Upper lobe of left lung (tissue), 4 donors: ENCODE results near the gene CFAP69.

Source experiments
- EP300 ChIP-seq, 4 donors: sonication (generic); formaldehyde crosslinking; IDR thresholded peaks; one replicate each; pipeline ENCODE4 v1.5.1; 2017; ENCODE audit warnings: antibody characterized with exemption in 4 of 4, control low read depth in 2 of 4
- POLR2A ChIP-seq, 4 donors: fragments of 450-650 bp; IDR thresholded peaks; one replicate each; pipeline ENCODE4 v1.5.1; 2016 to 2017; ENCODE audit warnings: antibody characterized with exemption in 4 of 4, mild to moderate bottlenecking in 2 of 4
- POLR2AphosphoS5 ChIP-seq, 2 donors: sonication (generic); formaldehyde crosslinking; IDR thresholded peaks; one replicate each; pipeline ENCODE4 v1.5.1; 2017; ENCODE audit warnings: antibody characterized with exemption in 2 of 2
- TF ChIP-seq, protein P1 (sequence below), 6 experiments: fragments of 450-650 bp in 4 of 6; fragments of 200-600 bp in 2 of 6; sonication (generic) in 2 of 6; IDR thresholded peaks; one replicate each; pipeline ENCODE4 v1.5.1; 2016 to 2019; ENCODE audit warnings: antibody characterized with exemption in 6 of 6

DNA sequence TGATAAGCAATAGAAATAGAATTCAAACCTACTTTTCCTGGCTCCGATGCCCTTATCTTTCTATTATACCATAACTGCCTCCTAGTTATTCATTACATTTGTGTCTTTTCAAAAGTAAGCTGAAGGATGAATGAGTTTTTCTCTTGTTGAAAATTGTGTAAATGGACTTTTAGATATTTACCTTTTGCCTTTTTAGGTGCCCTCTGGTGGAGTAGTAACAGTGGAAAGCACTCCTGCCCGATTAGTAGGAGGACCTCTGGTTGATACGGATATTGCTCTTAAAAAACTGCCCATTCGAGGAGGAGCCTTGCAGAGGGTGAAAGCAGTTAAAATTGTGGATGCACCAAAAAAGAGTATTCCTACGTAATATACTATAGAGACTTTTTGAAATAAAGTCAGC is 64.9 kb downstream of the CFAP69 start:
- TF ChIP-seq, protein P1, sequence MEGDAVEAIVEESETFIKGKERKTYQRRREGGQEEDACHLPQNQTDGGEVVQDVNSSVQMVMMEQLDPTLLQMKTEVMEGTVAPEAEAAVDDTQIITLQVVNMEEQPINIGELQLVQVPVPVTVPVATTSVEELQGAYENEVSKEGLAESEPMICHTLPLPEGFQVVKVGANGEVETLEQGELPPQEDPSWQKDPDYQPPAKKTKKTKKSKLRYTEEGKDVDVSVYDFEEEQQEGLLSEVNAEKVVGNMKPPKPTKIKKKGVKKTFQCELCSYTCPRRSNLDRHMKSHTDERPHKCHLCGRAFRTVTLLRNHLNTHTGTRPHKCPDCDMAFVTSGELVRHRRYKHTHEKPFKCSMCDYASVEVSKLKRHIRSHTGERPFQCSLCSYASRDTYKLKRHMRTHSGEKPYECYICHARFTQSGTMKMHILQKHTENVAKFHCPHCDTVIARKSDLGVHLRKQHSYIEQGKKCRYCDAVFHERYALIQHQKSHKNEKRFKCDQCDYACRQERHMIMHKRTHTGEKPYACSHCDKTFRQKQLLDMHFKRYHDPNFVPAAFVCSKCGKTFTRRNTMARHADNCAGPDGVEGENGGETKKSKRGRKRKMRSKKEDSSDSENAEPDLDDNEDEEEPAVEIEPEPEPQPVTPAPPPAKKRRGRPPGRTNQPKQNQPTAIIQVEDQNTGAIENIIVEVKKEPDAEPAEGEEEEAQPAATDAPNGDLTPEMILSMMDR (IDR thresholded peaks at IDR 0.05): no peak
- TF ChIP-seq EP300 (IDR thresholded peaks at IDR 0.05) (no peak), POLR2A (IDR thresholded peaks at IDR 0.05) (no peak), POLR2AphosphoS5 (IDR thresholded peaks at IDR 0.05) (no peak)
